HG03196 (cell line): ENCODE measurements around the gene UBTF.

Experiments used
- ATAC-seq: cut with Tn5 transposase; IDR thresholded peaks from one replicate; pipeline ENCODE4 v1.9.1; 2021; ENCODE audit not compliant: unreplicated experiment

The UBTF gene, protein sequence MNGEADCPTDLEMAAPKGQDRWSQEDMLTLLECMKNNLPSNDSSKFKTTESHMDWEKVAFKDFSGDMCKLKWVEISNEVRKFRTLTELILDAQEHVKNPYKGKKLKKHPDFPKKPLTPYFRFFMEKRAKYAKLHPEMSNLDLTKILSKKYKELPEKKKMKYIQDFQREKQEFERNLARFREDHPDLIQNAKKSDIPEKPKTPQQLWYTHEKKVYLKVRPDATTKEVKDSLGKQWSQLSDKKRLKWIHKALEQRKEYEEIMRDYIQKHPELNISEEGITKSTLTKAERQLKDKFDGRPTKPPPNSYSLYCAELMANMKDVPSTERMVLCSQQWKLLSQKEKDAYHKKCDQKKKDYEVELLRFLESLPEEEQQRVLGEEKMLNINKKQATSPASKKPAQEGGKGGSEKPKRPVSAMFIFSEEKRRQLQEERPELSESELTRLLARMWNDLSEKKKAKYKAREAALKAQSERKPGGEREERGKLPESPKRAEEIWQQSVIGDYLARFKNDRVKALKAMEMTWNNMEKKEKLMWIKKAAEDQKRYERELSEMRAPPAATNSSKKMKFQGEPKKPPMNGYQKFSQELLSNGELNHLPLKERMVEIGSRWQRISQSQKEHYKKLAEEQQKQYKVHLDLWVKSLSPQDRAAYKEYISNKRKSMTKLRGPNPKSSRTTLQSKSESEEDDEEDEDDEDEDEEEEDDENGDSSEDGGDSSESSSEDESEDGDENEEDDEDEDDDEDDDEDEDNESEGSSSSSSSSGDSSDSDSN

DNA sequence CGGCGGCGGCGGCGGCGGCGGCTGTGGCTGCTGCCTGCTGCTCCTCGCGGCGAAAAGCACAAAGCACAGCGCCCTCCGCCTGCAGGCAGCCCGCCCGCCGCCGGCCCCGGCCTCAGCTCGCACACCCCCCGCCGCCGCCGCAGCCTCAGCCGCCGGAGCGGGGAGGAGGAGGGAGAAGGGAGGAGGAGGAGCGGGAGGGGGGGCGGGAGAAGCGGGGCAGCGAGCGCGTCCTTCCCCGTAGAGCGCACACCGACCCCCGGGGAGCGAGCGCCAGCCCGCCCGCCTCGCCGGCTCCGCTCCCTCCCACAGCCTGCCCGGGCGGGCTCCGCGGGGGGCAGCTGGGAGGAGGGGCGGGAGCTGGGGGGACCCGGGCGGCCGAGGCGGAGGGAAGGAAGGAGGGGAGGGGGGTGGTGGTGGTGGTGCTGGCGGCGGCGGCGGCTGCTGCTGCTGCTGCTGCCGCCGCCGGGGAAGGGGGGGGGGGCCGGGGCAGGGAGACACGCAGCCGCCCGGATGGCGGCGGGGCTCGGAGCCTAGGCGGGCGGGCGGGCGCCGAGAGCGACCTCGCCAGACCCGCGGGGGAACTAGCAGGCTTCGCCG lies at the start of gene UBTF:
Gene UBTF, minus strand, starts transcription at position 60 of the 597 bp plus-strand sequence. CDS start 1,446 bp downstream, outside the sequence.
- peak; percentile 9 for ATAC-seq

DNA sequence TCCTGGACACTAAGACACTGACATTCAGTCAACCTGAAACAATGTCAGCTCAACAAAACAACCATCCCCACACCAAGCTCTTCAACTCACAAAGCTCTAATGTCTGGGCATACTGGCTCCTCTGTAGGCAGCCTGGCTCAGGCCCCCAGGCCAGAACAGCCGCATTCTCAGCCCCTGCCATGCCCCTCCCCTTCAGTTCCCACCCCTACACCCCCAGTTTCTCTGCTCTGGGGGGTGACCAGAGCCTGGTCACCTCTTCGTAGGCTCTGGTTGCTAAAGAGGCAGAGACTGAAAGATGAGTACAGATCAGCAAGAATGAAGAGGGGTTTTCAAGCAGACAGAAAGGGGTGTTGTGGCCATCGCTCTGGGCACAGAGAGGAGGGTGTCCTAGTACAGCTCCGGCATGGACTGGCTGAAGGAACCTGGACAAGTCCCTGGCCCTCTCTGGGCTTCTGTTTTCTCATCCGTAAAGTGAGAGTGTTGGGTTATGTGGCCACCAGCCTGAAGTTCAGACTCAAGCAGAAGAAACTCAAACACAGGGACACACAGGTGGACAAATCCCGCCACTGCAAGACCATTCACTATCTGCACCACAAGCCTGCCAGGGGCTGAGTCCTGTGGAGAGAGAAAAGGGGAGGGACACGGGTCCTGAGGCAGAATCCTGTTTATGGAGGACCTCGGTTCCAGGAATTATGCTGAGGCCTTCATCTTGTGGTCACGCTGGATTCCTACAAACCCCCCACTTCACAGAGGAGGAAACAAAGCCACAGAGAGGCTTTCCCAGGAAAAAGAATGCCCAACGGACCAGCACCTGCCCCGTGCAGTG lies 49.4 kb upstream of the UBTF start:
- no peak for ATAC-seq

DNA sequence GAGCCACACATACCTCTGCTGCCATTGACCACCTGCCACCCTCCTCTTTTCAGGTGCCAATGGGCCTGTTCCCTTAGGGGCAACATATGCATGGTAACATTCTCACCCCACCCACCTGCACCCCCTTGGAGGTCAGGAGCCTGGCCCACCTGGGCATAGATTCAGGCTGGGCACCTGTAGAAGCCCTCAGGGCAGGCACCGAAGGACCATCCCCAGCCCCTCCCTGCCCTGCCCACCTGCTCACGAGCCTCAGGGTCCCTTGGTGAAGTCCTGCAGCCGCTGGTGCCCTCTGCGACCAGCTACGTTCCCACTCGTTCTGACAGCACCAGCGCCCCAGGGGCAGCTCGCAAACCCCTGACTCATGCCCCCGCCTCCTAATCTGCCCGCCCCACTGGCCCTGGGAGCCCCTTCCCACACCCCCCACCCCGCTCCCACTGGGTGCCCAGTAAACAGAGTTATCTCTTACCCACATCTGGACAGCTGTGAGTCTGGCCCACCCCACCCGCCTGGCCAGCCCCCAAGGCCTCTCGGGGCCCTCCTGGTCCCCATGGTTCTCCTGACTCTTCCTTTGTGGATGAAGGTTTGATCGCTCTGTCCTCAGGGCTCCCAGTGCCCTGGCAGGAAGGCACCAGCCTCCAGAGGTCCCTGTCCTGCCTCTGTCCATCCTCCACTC lies 48.5 kb upstream of the UBTF start, which contains the start of gene SLC4A1:
Gene SLC4A1, minus strand, starts transcription at position 318 of the 673 bp plus-strand sequence. CDS start 5,269 bp downstream, outside the sequence.
- no peak for ATAC-seq

DNA sequence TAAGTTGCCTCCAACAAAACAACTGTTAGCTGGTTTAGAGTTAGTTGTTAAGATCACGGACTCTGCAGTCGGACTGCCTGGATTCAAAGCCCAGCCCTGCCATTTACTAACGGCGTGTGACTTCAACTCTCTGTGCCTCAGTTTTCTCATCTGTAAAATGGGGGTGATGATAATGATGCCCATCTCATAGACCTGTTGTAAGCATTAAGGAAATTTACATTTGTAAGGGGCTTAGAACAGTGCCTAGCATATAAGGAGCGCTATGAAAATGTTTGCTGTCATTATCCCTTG lies 47.6 kb upstream of the UBTF start:
- no peak for ATAC-seq

DNA sequence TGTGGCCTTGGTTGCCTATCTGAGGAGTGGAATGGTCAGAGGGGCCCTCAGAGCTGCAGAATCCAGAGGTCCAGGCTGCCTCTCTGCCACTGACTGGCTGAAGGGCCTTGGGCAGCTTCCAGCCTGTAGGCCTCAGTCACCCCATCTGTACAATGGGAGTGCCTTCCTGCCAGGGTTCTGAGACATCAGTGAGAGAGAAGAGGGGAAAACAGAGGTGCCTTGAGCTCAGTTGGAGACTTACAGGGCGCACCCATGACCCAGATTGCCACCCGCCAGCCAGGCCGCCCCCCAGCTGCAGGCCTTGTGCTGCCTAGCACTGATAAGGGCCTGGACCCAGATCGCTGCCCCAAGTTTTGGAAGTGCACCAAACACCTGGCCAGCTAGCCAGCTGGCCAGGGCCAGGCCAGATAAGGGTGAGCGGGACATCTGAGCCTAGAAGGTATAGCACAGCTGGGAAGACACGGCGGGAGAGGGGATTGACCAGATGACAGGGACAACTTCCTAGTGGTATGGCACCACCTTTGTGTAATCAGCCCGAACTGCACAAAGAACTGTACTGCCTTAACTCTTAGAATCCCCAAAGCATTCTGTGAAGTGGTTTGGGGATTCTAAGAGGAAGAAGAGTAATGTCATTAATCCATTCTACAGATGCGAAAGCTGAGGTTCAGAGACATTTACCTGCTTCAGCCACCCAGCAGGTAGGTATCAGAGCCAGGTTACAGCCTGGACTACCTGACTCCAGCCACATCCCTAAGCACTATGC lies 47.1 kb upstream of the UBTF start:
- ATAC-seq: no peak

DNA sequence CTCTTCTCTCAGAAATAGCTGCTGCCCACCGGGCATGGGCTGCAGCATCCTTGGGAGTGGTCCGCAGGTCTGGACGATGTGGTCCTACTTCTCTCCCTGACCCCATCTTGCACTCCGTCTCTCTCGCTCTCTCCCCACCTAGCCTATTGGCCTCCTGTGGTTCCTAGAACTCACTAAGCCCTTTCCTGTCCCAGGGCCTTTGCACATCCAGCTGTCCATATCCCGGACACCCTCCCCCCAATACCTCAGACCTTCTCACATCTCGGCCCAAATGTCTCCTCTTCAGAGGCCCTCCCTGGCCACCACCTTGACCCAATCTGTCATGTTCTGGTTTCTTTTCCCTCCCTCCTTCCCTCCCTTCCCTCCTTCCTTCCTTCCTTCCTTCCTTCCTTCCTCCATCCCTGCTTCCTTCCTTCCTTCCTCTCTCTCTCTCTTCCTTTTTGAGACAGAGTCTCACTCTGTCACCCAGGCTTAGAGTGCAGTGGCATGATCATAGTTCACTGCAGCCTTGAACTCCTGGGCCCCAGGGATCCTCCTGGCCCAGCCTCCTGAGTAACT lies 43.9 kb upstream of the UBTF start:
- no peak for ATAC-seq

DNA sequence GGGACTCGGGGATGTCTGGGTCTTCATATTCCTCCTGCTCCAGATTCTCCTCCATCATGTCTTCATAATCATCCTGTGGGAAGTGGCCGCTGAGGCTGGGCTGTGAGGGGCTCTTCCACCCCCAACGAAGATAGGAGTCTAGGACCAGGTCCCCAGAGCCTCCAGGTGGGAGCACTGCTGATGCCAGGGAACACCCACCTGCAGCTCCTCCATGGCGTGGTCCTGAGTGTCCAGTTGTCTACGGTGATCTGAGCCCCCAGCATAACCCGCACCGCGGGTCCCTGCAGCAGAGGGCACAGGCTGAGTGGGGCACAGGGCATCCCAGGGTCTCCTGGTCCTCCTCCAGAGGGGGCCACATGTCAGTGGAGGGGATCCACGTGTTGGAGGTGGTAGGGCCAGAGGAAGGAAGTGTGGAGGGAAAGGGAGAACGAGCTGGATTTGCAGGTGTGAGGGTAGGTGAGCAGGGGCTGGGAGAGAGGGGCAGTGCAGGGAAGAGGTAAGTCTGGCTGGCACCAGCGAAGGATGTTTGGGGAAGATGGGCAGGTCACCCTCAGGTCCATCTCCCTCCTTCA lies 43.3 kb upstream of the UBTF start:
- no peak for ATAC-seq

DNA sequence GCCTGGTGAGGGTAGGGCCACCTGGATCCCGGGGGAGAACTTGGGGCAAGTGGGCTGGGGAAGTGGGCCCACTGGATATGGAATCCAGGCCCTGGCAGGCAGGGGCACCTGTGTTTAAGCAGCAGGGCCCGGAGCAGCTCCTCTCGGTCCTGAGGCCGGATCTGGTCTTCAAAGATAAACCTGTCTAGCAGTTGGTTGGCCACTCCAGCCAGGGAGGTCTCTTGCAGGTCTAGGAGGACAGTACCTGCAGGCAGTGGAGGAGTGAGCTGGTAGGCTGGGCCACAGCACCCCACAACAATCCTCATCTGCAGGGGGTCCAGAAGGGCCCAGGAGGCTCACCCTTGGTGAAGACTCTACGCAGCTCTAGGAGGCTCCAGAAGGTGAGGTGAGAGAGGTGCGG lies 40.8 kb upstream of the UBTF start:
- ATAC-seq: no peak

DNA sequence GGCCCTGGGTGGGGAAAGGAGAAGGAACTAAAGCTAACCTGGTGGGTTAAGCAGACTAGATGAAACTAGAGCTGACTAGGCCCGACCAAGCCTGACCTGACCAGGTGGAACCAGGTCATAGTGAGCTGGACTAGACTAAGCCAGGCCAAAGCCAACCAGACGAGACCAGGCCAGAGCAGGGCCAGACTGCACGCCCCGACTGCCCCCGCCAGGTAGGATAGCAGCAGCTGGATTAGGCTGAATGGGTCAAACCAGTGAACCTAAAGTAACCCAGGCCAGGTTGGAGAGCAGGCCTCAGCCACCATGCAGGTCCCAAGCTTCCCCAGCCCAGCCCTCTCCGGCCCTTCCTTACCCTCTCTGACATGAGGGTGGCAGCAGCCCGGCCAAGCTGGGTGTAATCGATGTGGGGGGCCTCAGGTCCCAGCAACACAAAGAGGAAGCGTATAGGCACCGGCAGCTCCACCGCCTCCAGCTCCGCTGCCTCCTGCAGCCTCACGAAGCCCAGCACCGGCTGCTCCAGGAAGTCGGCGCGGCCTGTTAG lies 39.4 kb upstream of the UBTF start:
- no peak for ATAC-seq

DNA sequence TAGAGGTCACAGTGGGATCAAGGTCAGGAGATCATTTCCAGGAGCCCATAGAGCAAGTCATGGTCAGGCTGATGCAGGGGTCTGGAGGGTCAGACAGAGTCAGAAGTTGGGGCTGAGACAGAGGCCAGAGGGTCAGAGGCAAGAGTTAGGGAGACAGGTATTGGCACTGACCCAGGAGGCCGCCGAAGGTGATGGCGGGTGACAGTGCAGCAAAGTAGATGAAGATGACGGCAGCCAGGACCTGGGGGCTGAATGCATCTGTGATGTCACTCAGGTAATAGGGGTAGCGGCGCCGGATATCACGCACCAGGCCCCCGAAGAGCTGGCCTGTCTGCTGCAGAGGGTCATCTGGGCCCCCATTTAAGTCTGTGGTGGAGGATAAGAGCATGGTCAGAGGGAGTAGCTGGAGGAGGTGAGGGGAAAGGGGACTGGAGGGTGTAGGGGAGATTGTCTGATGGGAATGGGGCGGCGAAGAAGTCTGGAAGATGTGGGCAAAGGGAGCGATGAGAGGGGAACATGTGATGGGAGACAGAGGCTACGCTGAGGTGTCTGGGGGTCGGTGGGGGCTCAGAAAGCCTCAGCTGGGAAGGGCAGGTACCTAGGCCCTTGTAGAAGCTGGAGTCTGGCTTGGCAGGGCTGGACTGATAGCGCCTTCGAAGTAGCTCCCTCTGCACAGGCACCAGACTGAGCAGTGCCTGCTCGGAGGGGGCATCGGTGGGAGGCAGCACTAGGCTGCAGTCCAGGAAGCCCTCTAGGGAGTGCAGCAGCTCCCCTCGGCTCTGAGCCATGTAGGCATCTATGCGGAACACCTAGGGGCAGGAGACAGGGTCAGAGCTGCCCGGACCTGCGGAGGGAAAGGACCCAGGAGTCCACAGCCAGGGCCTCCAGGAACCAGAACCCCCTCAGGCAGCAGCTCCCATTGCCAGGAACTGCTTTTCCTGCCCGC lies 38.6 kb upstream of the UBTF start:
- no peak for ATAC-seq

DNA sequence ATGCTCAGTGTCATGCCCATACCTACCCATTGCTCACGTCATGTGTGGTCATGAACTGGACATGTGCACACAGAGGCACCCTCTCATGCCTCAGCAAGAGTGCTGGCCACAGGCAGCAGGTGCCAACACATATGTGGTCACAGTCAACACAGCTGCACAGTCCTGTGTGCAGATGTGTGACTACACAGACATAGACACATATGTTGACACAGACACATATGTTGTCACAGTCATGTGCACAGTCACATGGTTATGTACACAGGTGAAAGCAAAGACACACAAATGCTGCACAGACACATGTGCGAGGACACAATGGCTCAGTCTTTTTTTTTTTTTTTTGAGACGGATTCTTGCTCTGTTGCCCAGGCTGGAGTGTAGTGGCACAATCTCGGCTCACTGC lies 37.2 kb upstream of the UBTF start:
- ATAC-seq: no peak

DNA sequence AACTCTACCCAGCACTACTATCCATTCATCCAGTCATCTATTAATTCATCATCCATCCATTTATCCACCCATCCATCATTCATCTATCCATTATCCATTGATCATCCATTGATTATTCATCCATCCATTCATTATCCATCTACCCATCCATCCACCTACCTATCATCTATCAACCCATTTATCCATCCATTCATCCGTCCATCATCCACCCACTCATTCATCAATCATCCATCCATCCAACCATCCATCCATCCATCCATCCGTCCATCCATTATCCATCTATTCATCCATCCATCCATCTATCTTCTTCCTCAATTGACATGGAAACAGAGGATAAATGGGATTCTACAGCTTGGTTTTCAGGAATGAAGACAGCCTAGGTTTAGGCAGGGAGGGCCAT lies 36.4 kb upstream of the UBTF start:
- ATAC-seq: no peak

DNA sequence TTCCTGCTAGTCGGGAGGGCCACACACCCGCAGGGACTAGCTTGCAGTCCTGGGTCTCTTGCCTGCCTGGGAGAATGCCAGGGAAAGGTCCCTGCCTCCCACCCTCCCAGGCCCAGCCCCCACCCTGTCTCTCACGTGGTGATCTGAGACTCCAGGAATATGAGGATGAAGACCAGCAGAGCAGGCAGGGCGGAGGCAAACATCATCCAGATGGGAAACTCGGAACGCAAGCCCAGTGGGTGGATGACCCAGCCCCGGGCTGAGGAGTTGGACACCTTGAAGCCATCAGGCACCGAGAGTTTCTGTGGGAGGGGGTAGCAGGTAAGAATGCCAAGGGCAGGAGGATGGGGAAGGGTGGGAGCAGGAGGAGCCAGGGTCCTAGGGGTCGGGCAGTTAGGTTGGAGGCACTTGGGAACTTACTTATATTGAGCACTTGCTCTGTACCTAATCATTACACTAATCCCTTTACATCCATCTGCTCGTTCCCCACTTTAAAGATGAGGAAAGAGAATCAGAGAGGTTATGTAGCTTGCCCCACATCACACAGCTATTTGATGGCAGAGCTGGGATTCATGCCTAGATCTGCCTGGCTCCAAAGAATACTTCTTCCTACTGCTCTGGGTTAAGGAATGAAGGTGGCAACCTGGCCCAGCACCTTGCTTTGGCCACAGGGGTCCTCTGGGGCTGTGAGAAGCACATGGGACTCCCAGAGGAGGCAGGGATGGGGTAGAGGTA lies 35.1 kb upstream of the UBTF start:
- no peak for ATAC-seq

DNA sequence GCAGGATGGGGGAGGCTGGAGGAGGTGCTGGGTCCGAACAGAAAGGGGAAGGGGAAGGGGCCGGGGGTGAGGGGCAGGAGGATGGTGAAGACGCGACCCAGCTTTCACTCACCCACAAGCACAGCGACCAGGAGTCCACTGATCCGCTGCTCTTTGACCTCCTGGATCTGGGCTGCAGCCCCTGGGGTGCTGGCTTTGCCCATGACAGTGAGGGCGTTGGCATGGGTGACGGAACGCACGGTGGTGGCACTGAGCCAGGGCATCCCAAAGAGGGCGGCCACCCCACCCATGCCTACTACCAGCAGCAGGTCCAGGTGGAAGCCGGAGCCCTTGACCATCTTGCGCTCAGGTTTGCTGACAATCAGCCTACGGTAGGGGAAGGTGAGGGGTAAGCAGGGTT lies 33.5 kb upstream of the UBTF start:
- ATAC-seq: no peak

DNA sequence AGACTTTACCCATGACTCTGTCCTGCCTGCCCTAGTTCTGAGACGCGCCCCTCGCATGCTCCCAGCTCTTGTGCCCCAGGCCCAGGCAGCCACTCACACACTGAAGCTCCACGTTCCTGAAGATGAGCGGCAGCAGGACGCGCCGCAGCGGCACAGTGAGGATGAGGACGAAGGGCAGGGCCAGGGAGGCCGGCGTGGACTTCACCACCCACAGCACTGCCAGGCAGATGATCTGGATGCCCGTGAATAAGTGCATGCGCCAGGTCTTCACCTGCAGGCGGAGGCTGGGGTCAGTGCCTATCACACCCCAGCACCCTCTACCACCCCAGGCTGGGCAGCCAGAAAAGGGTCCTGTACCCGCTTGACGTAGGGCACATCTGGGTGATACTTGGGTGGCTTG lies 31.6 kb upstream of the UBTF start:
- no peak for ATAC-seq

DNA sequence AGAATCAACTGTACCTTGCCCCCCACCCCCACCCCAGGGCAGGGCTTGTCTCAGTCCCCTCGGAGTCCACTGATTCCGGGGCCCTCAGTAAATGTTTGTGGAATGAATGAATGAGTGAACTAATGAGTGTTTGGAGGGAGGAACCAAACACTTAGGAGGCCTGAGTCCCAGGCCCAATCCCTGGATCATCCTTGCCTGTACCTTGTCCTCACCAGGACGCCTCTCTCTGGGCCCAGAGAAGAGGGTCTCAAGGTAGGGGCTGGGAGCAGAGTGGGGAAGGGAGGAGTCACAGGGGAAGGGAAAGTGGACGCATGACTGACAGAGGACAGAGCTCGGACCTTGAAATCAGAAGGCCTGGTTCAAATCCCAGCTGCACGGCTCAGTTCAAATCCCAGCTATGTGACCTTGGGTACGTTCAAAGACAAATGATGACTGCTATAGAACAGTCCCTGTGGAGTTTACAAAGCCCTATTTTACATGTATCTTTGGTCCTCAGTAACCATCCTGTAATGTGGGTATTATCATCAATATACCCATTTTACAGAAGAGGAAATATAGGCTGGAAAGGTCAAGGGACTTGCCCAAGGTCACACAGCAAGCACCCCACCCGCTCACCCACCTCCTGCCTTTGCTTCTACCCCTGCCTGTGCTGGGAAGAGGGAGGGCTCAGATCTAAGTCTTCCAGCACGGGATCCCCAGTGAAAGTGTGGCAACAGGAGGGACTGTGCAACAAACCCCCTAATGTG lies 30.2 kb upstream of the UBTF start:
- no peak for ATAC-seq
